Sciatic nerve (tissue), 2 donors: ENCODE measurements around the gene C19orf12. TPM values are rescaled to one million over a fixed set of nuclear protein-coding genes. Genes with fewer than 3 reads are reported as not detected.

Source experiments
- ATAC-seq: fragments of 200-7000 bp; cut with Tn5 transposase; one replicate; pipeline ENCODE4 v1.9.1; 2020; ENCODE audit warnings: mild to moderate bottlenecking, moderate library complexity
- DNase-seq: peaks from one replicate; pipeline ENCODE4 v3.0.0-alpha.2; 2020; ENCODE audit warnings: low spot score
- intact Hi-C: fragments of 100-400 bp; cut with DNase I; formaldehyde crosslinking; loops from one replicate; pipeline ENCODE4 v1.14.2; 2022
- total RNA-seq: library from RNA; stranded (reverse); fragmentation: NEBNext Ultra II Directional; extraction: Animal tissue kit (Norgen Biotek cat#: 25700); gene quantifications from one replicate; pipeline ENCODE4 v1.2.1, GENCODE V29; 2021
- donor health status: DM: no; HTN: no; CAD: no.
- donor health status: DM: no; HTN: no; CAD: no.

Gene C19orf12
- total RNA-seq, 1 donor from 2014 or later = 30.9 TPM

GRCh38 chr19:29702161-29702962 is 12.7 kb downstream of the C19orf12 start:
- no peak for ATAC-seq
- intact Hi-C loops = no loop called here
- DNase-seq = no peak

- no peak for ATAC-seq
- DNase-seq = no peak
- intact Hi-C loops = no loop called here
Observed at GRCh38 chr19:29700498-29700897, 14.6 kb downstream of the C19orf12 start.

GRCh38 chr19:29699861-29700260 is 15.2 kb downstream of the C19orf12 start:
- DNase-seq (no peak), ATAC-seq (no peak)
- intact Hi-C loops = no loop called here

GRCh38 chr19:29697523-29698261 is 17.4 kb downstream of the C19orf12 start:
- ATAC-seq (no peak), DNase-seq (no peak)
- intact Hi-C loops = no loop called here

- intact Hi-C loops = no loop called here
- ATAC-seq = no peak
- no peak for DNase-seq
Observed at GRCh38 chr19:29696565-29696846, 18.6 kb downstream of the C19orf12 start.

GRCh38 chr19:29695765-29696564 is 19.1 kb downstream of the C19orf12 start:
- intact Hi-C loops = no loop called here
- no peak for ATAC-seq
- DNase-seq = no peak

- peak; percentile 88 for DNase-seq
- ATAC-seq = peak; percentile 97
- intact Hi-C loops = no loop called here
Observed at GRCh38 chr19:29694669-29695627, 20.1 kb downstream of the C19orf12 start.

- intact Hi-C loops = no loop called here
- no peak for DNase-seq
Observed at GRCh38 chr19:29694161-29694560, 20.9 kb downstream of the C19orf12 start.

GRCh38 chr19:29690842-29691241 is 24.2 kb downstream of the C19orf12 start:
- intact Hi-C loops = no loop called here
- DNase-seq = no peak
- no peak for ATAC-seq

More at GRCh38 chr19:29694161-29694560, 20.9 kb downstream of the C19orf12 start:
- ATAC-seq = no peak

GRCh38 chr19:29687897-29688728 is 26.9 kb downstream of the C19orf12 start:
- DNase-seq (no peak), ATAC-seq (no peak)
- intact Hi-C loops = no loop called here

- intact Hi-C loops = no loop called here
- no peak for DNase-seq
- ATAC-seq = peak; percentile 96
Observed at GRCh38 chr19:29687244-29687896, 27.7 kb downstream of the C19orf12 start.

GRCh38 chr19:29686285-29686805 is 28.7 kb downstream of the C19orf12 start:
- intact Hi-C loops = no loop called here
- DNase-seq = no peak
- no peak for ATAC-seq

- no peak for ATAC-seq
- intact Hi-C loops = no loop called here
- no peak for DNase-seq
Observed at GRCh38 chr19:29685326-29685725, 29.7 kb downstream of the C19orf12 start.

GRCh38 chr19:29683009-29683408 is 32.1 kb downstream of the C19orf12 start:
- ATAC-seq = no peak
- intact Hi-C loops = no loop called here
- DNase-seq = no peak

- DNase-seq = no peak
- ATAC-seq = no peak
- intact Hi-C loops = no loop called here
Observed at GRCh38 chr19:29682236-29682895, 32.7 kb downstream of the C19orf12 start.

- intact Hi-C loops = no loop called here
- DNase-seq (no peak), ATAC-seq (peak; percentile 45)
Observed at GRCh38 chr19:29681422-29682235, 33.4 kb downstream of the C19orf12 start.
